Measurements from ENCODE around the gene NHERF2.

DNA sequence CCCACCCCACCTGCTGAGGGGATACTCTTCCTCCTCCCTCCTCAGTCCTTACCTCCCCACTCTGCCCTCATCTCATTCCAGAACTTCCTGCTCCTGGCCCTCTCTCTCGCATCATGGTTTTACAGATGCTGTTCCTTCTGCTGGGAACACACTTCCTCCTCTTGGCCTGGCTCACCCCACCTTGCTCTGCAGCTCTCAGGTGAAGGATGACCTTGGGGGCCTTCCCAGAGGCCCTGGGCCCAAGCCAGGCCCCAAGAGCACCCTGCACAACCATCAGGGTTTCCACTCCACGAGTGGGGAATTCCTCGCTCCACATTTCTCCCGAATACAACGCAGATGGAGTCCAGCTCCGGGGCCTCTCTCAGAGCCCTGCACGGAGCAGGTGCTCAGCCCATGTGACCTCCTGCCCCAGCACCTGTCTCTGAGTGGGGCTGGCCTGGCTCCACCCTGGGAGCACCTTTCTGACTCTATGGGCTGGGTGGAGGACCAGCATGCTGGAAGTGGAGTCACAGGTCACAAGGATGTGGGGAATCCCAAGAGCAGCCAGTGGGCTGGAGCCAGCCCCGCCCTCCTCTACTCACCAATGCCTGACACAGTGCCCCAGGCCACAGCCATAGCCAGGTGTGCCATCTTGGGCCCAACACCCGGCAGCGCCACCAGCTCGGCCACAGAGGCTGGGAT lies 16.4 kb downstream of the NHERF2 start:
- TF ChIP-seq, protein P1, sequence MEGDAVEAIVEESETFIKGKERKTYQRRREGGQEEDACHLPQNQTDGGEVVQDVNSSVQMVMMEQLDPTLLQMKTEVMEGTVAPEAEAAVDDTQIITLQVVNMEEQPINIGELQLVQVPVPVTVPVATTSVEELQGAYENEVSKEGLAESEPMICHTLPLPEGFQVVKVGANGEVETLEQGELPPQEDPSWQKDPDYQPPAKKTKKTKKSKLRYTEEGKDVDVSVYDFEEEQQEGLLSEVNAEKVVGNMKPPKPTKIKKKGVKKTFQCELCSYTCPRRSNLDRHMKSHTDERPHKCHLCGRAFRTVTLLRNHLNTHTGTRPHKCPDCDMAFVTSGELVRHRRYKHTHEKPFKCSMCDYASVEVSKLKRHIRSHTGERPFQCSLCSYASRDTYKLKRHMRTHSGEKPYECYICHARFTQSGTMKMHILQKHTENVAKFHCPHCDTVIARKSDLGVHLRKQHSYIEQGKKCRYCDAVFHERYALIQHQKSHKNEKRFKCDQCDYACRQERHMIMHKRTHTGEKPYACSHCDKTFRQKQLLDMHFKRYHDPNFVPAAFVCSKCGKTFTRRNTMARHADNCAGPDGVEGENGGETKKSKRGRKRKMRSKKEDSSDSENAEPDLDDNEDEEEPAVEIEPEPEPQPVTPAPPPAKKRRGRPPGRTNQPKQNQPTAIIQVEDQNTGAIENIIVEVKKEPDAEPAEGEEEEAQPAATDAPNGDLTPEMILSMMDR (IDR thresholded peaks at IDR 0.05) = no peak
- TF ChIP-seq POLR2A (IDR thresholded peaks at IDR 0.05) = no peak

Measured in uterus (tissue), 2 donors.